ENCODE results near the gene LCE1D.

The LCE1D gene

DNA sequence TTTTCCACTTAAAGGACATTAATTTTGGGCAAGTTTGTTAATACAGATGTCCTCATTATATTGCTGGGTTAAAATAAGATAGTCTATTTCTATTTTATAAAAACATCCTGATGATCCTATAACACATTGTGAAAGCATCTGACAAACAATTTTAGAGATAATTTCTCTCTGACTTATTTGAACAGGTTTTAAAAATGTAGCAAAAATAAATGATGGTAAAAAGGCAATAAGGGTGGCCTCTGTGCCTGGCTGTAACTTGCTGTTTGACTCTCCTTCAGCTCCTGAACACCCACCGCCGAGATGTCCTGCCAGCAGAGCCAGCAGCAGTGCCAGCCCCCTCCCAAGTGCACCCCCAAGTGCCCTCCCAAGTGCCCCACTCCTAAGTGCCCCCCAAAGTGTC is 30.7 kb downstream of the LCE1D start, which contains the start of gene LCE1A:
Gene LCE1A, plus strand, starts transcription at position 301 of the 400 bp plus-strand sequence. Its CDS starts 0 bp downstream, at position 301.
- DNase-seq (ENCODE audit: low read depth, low spot score) = no peak
- no peak for TF ChIP-seq FOXP2 (optimal IDR thresholded peaks at IDR 0.05; ENCODE audit: control extremely low read depth, extremely low read length, insufficient read depth)
- TF ChIP-seq EZH2 (IDR thresholded peaks at IDR 0.05) = no peak
- TF ChIP-seq POLR2AphosphoS5 (IDR thresholded peaks at IDR 0.05; ENCODE audit: borderline replicate concordance, low read depth, low read length) = no peak
- Histone ChIP-seq H3K27ac (no peak within 1 kb of the TSS), H3K9ac (ENCODE audit: insufficient read length) (no peak within 1 kb of the TSS), H3K9me3 (ENCODE audit: low read depth, low read length) (no peaks in the 10 kb centered on the region), H3K36me3 (ENCODE audit: insufficient read depth, low read length) (no peaks in the 10 kb centered on the region), H3K4me3 (no peak within 1 kb of the TSS)

DNA sequence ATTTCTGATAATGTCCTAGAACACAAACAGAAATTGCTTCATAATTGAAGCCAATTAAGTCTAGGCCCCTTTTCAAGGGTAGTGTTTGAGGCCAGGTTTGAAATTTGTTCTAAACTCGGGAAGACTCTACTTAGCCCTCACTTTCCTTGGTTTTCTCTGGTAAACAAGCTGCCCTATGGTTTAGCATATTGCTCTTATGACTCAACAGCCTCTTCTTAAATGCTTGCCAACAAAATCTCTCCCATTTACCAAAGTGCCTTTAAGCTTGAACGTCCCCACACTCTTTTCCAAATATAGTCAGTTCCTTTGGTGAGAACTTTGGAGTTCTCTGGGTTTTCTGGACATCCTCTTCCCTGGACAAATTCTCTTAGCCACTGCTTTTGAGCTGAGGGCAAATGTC is 40.3 kb downstream of the LCE1D start:
- H3K9ac ChIP-seq (ENCODE audit: insufficient read length) = no peak overlapping the region
- no peak for DNase-seq (ENCODE audit: low read depth, low spot score)
- H3K4me3 ChIP-seq = no peak overlapping the region
- no peaks in the 10 kb centered on the region for H3K9me3 ChIP-seq (ENCODE audit: low read depth, low read length)
- H3K36me3 ChIP-seq (ENCODE audit: insufficient read depth, low read length) = no peaks in the 10 kb centered on the region
- no peak overlapping the region for H3K27ac ChIP-seq
- TF ChIP-seq EZH2 (IDR thresholded peaks at IDR 0.05) (no peak), POLR2AphosphoS5 (IDR thresholded peaks at IDR 0.05; ENCODE audit: borderline replicate concordance, low read depth, low read length) (no peak), FOXP2 (optimal IDR thresholded peaks at IDR 0.05; ENCODE audit: control extremely low read depth, extremely low read length, insufficient read depth) (no peak)

DNA sequence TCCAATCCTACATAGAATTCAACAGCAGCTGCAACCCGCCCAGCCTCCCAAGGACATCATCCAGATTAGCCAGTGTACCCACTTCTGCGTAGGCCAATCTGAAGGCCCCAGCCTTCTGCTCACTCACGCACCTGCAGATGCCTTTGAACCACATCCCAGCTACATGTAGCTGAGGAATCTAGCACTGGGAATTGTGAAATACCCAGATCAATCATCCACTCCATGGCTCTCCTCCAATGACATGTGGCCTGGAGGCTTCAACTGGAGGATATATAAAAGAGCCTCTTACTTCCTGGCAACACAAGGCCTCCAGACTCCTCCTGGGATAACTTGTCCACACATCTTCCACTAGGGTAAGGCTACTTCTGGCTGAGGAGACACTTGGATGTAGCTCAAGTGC is 46.0 kb downstream of the LCE1D start, which contains the start of gene LCE6A:
Gene LCE6A, plus strand, starts transcription at position 301 of the 400 bp plus-strand sequence. CDS start 665 bp downstream, outside the sequence.
- TF ChIP-seq POLR2AphosphoS5 (IDR thresholded peaks at IDR 0.05; ENCODE audit: borderline replicate concordance, low read depth, low read length) = no peak
- no peak for TF ChIP-seq EZH2 (IDR thresholded peaks at IDR 0.05)
- no peaks in the 10 kb centered on the region for H3K9me3 ChIP-seq (ENCODE audit: low read depth, low read length)
- H3K9ac ChIP-seq (ENCODE audit: insufficient read length) = no peak within 1 kb of the TSS
- H3K4me3 ChIP-seq = no peak within 1 kb of the TSS
- no peaks in the 10 kb centered on the region for H3K36me3 ChIP-seq (ENCODE audit: insufficient read depth, low read length)
- DNase-seq (ENCODE audit: low read depth, low spot score) = no peak
- H3K27ac ChIP-seq = no peak within 1 kb of the TSS
